Choroid plexus epithelial cell (primary cell): ENCODE results near the gene SMC1B.

Source experiments
- DNase-seq: peaks from one replicate; pipeline ENCODE4 v3.0.0-alpha.2; 2010; ENCODE audit warnings: low read depth
- H3K4me3 ChIP-seq: 2 replicates; pipeline ENCODE4 v1.5.1; 2011; ENCODE audit warnings: low read depth, mild to moderate bottlenecking, control low read depth, low read length, moderate library complexity
- CTCF ChIP-seq: conservative IDR thresholded peaks from 2 replicates; pipeline ENCODE4 v1.5.1; 2011; ENCODE audit warnings: low read depth, mild to moderate bottlenecking, control low read depth, inconsistent platforms, low read length, moderate library complexity

Gene SMC1B

DNA sequence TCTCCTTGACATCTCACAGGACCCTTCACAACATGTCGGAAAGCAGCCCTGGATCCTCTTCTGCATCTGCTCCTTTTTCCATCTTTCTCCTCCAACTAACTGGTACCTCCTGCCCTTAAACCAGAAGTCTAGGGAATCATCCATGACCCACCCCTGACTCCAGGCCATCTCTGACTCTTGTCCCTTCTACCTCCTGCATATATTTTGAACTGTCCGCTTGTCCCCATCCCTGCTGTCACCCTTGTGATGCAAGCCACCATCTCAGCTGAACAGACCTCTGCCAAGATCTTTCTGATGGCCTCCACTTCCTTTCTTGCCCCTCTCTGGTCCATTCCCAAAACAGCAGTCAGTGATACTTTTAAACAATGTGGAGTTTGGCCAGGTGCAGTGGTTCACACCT, 7.1 kb upstream of the SMC1B start:
- no peak for TF ChIP-seq CTCF
- no peak for DNase-seq
- H3K4me3 ChIP-seq: no peak overlapping the region

- DNase-seq: no peak
- H3K4me3 ChIP-seq: no peak overlapping the region
- TF ChIP-seq CTCF: no peak
These were observed 6.6 kb upstream of the SMC1B start for GRCh38 chr22:45420011-45420410.

GRCh38 chr22:45418770-45419138, 5.4 kb upstream of the SMC1B start:
- no peak overlapping the region for H3K4me3 ChIP-seq
- no peak for DNase-seq
- no peak for TF ChIP-seq CTCF

DNA sequence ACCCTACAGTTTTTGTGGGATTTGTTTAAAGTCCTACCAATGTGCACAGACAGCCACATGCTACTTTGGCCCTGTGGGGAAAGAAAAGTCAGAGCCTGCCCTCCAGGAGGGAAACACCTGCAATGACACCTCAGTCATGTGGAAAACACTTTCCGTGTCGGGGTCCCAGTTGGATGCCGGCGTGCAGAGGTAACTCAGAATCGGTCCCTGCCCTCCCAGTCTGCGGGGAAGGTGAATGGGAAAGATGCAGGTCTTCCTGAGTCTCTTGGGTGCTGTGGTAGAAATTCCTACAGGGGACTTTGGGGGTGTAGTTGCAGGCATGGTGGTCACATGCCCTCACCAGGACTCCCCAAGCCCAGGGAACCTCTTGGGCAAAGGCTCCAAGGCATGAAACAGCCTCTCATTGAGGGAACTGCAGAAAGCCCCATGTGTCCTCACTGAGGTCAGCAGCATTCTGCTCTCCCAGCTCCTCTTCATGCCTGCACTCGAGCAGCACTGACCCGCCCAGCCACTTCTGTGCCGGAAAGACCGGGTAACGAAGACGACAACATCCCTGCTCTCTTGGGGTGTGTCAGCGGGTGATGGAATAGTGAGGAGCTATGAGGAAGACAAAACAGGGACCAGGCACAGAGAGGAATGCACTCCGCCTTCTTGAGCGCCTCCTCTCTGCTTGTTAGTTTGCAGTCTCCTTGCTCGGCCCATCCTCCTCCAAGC, 4.8 kb upstream of the SMC1B start:
- no peak for TF ChIP-seq CTCF
- H3K4me3 ChIP-seq: no peak overlapping the region
- no peak for DNase-seq

DNA sequence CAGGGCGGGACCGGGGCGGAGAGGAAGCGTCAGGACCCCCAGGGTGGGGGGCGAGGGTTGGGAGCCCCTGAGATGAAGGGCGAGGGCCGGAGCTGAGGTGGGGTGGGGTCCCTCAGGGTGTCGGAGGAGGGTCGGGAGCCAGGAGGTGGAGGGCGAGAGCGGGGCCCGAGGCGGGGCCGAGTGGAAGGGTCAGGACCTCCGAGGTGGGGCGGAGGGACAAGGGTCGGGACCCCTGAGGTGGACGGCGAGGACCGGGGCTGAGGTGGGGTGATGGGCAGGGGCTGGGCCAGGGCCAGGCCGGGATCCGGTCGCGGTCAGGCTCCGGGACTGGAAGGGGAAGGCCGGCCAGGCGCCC, 409 bp downstream of the SMC1B start:
- no peak for TF ChIP-seq CTCF
- H3K4me3 ChIP-seq: no peak overlapping the region
- no peak for DNase-seq

DNA sequence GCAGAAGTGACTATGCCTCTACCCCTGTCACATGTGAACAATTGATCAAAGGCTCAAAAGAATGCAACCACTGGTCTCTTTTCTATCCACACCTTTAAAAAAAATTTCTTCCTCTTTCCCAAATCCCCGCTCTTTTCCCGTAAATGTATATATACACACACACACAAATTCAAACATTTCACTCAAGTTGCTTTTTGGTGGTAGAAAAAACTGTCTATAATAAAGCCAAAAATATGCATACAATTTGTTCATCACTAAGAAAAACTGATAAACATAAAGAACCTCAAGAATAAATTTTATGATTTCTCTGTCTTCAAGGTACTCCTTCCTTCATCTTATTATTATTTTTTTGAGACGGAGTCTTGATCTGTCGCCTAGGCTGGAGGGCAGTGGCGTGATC, 5.6 kb downstream of the SMC1B start:
- H3K4me3 ChIP-seq: no peak overlapping the region
- no peak for DNase-seq
- TF ChIP-seq CTCF: no peak

DNA sequence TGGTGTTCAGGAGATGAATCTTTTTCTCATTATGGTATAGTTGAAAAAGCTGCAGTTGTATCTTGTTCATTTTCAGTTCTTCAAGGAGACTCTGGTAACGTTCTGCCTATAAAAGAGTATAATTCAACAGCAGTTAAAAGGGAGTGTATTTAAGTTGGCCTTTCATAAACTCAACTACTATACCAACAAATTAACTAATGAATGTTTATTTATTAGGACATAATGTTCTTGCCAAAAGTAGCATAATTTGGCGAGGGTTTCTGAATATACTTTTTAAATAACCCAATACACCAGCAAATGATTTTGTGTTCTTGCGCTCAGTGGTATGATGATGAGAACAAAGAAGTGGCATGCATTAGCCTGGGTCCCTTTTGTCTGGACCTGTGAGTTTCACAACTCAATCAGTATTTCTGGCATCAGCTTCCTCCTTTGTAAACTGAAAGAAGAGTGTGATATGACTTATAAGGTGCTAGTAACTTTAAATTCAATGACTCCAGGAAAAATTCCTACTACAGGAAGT, 10.9 kb downstream of the SMC1B start:
- no peak for TF ChIP-seq CTCF
- H3K4me3 ChIP-seq: no peak overlapping the region
- no peak for DNase-seq
